Ascending aorta (tissue), 2 donors: ENCODE measurements around the gene THSD1. TPM values are rescaled to one million over a fixed set of nuclear protein-coding genes. Genes with fewer than 3 reads are reported as not detected.

ENCODE experiments used
- DNase-seq, 2 donors: peaks; one replicate each; pipeline ENCODE4 v3.0.0-alpha.2; 2019; ENCODE audit warnings: low spot score in 2 of 2
- H3K27ac ChIP-seq, 2 donors: fragments of 200-600 bp; sonication (generic); one replicate each; pipeline ENCODE4 v1.5.1; 2016 to 2017; ENCODE audit warnings: mild to moderate bottlenecking in 1 of 2
- H3K27me3 ChIP-seq: fragments of 200-600 bp; sonication (generic); one replicate; pipeline ENCODE4 v1.5.1; 2017
- H3K36me3 ChIP-seq, 2 donors: fragments of 200-600 bp; sonication (generic); one replicate each; pipeline ENCODE4 v1.5.1; 2016
- H3K4me1 ChIP-seq, 2 donors: fragments of 200-600 bp; sonication (generic); one replicate each; pipeline ENCODE4 v1.5.1; 2016 to 2017; ENCODE audit warnings: mild to moderate bottlenecking in 1 of 2
- H3K4me3 ChIP-seq, 2 donors: fragments of 200-600 bp; sonication (generic); one replicate each; pipeline ENCODE4 v1.5.1; 2016 to 2017; ENCODE audit warnings: mild to moderate bottlenecking in 1 of 2
- H3K9me3 ChIP-seq, 2 donors: fragments of 200-600 bp; sonication (generic); one replicate each; pipeline ENCODE4 v1.5.1; 2016
- intact Hi-C: fragments of 100-400 bp; cut with DNase I; formaldehyde crosslinking; loops from one replicate; pipeline ENCODE4 v1.15.1; 2023
- total RNA-seq: library from RNA; depleted of rRNA; stranded (reverse); fragments of >200 nt; gene quantifications from one replicate; pipeline ENCODE4 v1.1.0, GENCODE V29; 2016
- TF ChIP-seq, protein P1 (sequence below), 3 experiments: fragments of 200-600 bp in 2 of 3; fragments of 450-650 bp in 1 of 3; sonication (generic) in 2 of 3; IDR thresholded peaks; one replicate each; pipeline ENCODE4 v1.5.1; 2016 to 2019; ENCODE audit warnings: antibody characterized with exemption in 3 of 3, mild to moderate bottlenecking in 1 of 3, moderate library complexity in 1 of 3

The THSD1 gene
- total RNA-seq, result 27.4 TPM

- no peaks in the 10 kb centered on the region for H3K9me3 ChIP-seq
- intact Hi-C loops, result no loop called here
- no peak within 1 kb of the TSS for H3K27ac ChIP-seq
- H3K4me1 ChIP-seq, result peaks cover 0 to 3% of the 10 kb centered on the region in 2 donors
- H3K27me3 ChIP-seq, result no peaks in the 10 kb centered on the region
- H3K4me3 ChIP-seq, result peak within 1 kb of the TSS; percentile 54 to 67
- DNase-seq, result peak in 1 of 2 donors; percentile 77
- TF ChIP-seq, protein P1, sequence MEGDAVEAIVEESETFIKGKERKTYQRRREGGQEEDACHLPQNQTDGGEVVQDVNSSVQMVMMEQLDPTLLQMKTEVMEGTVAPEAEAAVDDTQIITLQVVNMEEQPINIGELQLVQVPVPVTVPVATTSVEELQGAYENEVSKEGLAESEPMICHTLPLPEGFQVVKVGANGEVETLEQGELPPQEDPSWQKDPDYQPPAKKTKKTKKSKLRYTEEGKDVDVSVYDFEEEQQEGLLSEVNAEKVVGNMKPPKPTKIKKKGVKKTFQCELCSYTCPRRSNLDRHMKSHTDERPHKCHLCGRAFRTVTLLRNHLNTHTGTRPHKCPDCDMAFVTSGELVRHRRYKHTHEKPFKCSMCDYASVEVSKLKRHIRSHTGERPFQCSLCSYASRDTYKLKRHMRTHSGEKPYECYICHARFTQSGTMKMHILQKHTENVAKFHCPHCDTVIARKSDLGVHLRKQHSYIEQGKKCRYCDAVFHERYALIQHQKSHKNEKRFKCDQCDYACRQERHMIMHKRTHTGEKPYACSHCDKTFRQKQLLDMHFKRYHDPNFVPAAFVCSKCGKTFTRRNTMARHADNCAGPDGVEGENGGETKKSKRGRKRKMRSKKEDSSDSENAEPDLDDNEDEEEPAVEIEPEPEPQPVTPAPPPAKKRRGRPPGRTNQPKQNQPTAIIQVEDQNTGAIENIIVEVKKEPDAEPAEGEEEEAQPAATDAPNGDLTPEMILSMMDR (IDR thresholded peaks at IDR 0.05), result no peak
- H3K36me3 ChIP-seq, result no peaks in the 10 kb centered on the region
Measured at GRCh38 chr13:52405767-52406494, at the start of gene THSD1. TSS of gene THSD1 (minus strand) at chr13:52406172. CDS start at chr13:52402600, 3,572 bp downstream.

- TF ChIP-seq, protein P1 (IDR thresholded peaks at IDR 0.05), result peak in 1 of 3 experiments; percentile 2
Measured at GRCh38 chr13:52455677-52456041, 49.7 kb upstream of the THSD1 start.

DNA sequence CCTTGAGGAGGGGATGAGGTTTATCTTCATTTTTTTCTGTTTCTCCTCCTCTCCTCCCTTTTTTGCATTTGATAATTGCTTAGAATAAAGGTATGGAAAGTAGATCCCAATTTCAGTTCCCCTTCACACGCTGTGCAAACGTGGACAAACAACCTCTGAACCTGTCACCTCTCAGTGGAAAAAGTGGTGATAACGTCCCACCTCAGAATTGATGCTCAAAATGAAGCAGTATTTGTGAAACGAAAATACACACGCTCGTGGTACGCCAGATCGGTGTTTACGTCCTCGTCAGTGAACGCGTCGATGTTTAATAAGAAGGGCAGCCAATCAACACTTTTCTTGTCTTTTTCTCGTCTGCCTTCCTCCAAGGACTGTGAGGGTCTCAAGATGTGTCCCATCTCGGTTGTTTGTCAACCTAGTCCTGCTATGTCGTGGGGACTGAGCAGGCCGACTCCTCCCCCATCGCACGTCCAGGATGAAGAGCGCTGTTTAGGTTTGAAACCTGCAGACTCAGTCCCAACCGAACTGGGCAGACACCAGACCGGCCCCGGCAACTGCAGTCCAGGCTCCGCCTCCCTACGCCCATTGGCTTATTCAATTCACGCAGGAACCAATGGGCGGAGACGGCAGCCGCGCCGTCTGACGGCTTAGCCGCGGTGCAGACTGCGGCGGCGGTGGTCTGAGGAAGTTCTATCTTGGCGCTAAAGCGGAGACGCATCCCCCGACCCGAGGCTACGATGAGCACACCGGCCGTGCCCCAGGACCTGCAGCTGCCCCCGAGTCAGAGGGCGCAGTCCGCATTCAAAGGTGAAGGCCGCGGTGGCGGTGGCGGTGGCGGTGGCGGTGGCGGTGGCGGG is 49.1 kb upstream of the THSD1 start, which contains the start of gene CKAP2:
Gene CKAP2, plus strand, starts transcription at position 659 of the 857 bp plus-strand sequence. Its CDS starts 79 bp downstream, at position 738.
- TF ChIP-seq, protein P1 (IDR thresholded peaks at IDR 0.05), result peak in 1 of 3 experiments; percentile 8
- no peaks in the 10 kb centered on the region for H3K36me3 ChIP-seq
- peaks cover 0 to 10% of the 10 kb centered on the region in 2 donors for H3K4me1 ChIP-seq
- peak; percentile 84 to 97 for DNase-seq
- no peaks in the 10 kb centered on the region for H3K9me3 ChIP-seq
- intact Hi-C loops, result loop anchor here (1.0 to 10.0 kb wide), 6 partner anchors 150 to 1540 kb away; partner anchors contain the start of genes ALG11, DHRS12, INTS6 and SUGT1
- peak within 1 kb of the TSS; percentile 82 to 84 for H3K4me3 ChIP-seq
- H3K27me3 ChIP-seq, result no peaks in the 10 kb centered on the region
- peak within 1 kb of the TSS; percentile 75 to 81 for H3K27ac ChIP-seq

More at GRCh38 chr13:52455677-52456041, 49.7 kb upstream of the THSD1 start:
- DNase-seq, result peak; percentile 19 to 79
- peaks cover 0 to 10% of the 10 kb centered on the region in 2 donors for H3K4me1 ChIP-seq
- peak overlapping the region; percentile 75 to 81 for H3K27ac ChIP-seq
- intact Hi-C loops, result loop anchor here (1.0 to 10.0 kb wide), 4 partner anchors 149 to 1541 kb away; partner anchors contain the start of genes ALG11 and SUGT1
- H3K9me3 ChIP-seq, result no peaks in the 10 kb centered on the region
- H3K36me3 ChIP-seq, result no peaks in the 10 kb centered on the region
- peak overlapping the region; percentile 82 to 84 for H3K4me3 ChIP-seq
- no peaks in the 10 kb centered on the region for H3K27me3 ChIP-seq

DNA sequence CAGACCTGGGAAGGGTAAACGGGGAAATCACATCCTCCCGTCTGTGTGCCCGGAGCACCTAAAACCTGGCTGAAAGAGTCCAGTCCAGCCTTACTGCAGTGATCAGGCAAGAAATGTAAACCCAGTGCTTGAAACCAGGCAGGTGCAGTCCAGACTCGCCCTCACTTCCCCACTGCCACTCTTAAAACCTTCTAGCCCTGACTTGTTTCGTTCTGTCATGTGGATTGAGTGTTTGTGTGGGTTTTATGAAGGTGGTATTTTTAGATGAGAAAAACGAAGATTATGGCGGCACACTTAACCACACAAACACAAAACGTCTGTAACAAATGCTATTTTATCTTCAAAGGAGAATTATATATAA is 48.5 kb upstream of the THSD1 start:
- peaks cover 0 to 10% of the 10 kb centered on the region in 2 donors for H3K4me1 ChIP-seq
- H3K4me3 ChIP-seq, result peak overlapping the region; percentile 82 to 84
- intact Hi-C loops, result loop anchor here (5.0 to 10.0 kb wide), 4 partner anchors 150 to 1540 kb away; partner anchors contain the start of genes DHRS12 and INTS6
- no peak for DNase-seq
- peak overlapping the region; percentile 75 to 81 for H3K27ac ChIP-seq
- no peaks in the 10 kb centered on the region for H3K9me3 ChIP-seq
- no peaks in the 10 kb centered on the region for H3K27me3 ChIP-seq
- no peaks in the 10 kb centered on the region for H3K36me3 ChIP-seq
- TF ChIP-seq, protein P1 (IDR thresholded peaks at IDR 0.05), result no peak

GRCh38 chr13:52452470-52452869 is 46.5 kb upstream of the THSD1 start:
- intact Hi-C loops, result loop anchor here (5.0 to 10.0 kb wide), 4 partner anchors 152 to 1538 kb away; partner anchors contain the start of genes DHRS12 and INTS6
- Histone ChIP-seq H3K4me1 (peaks cover 0 to 12% of the 10 kb centered on the region in 2 donors), H3K27ac (no peak overlapping the region), H3K27me3 (no peaks in the 10 kb centered on the region), H3K4me3 (no peak overlapping the region), H3K36me3 (no peaks in the 10 kb centered on the region), H3K9me3 (no peaks in the 10 kb centered on the region)
- TF ChIP-seq, protein P1 (IDR thresholded peaks at IDR 0.05), result no peak
- no peak for DNase-seq
